Suppressor macrophage (primary cell): Measurements from ENCODE around the gene WASF2.
"Not testable (repeated sequence)": the region's sequence is repeated elsewhere in the genome, so short reads cannot be mapped to it uniquely, and the experiment has no call there.

Experiments used
- DNase-seq, 4 experiments: peaks; one replicate each; pipeline ENCODE4 v3.0.0-alpha.2; 2020 to 2022

Gene WASF2

GRCh38 chr1:27395441-27396195, 94.3 kb downstream of the WASF2 start:
- peak; percentile 77 to 85 (median 82) for DNase-seq

DNA sequence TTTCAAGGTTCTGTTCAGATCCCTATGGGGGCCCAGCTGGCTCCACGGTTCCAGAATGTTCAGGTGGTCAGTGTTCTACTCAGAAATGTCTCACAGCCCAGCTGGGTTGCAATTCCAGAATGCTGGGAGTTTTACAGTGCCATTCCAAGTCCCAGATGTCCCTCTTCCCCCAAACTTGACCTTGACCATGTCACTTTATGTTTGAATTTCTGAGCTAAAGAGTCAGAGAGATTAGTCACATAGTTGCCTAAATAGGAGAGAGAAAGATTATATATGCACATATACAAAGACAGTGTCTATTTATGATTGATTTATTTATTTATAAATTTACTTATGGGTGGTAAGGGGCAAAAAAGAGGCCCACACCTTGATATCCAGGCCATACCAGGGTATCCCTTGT, 95.0 kb downstream of the WASF2 start:
- DNase-seq, result no peak

- no peak for DNase-seq
These were observed 95.7 kb downstream of the WASF2 start for GRCh38 chr1:27394282-27394658.

- DNase-seq, result no peak
These were observed 96.2 kb downstream of the WASF2 start for GRCh38 chr1:27393641-27394281.

- DNase-seq, result no peak
These were observed 97.0 kb downstream of the WASF2 start for GRCh38 chr1:27392778-27393635.

DNA sequence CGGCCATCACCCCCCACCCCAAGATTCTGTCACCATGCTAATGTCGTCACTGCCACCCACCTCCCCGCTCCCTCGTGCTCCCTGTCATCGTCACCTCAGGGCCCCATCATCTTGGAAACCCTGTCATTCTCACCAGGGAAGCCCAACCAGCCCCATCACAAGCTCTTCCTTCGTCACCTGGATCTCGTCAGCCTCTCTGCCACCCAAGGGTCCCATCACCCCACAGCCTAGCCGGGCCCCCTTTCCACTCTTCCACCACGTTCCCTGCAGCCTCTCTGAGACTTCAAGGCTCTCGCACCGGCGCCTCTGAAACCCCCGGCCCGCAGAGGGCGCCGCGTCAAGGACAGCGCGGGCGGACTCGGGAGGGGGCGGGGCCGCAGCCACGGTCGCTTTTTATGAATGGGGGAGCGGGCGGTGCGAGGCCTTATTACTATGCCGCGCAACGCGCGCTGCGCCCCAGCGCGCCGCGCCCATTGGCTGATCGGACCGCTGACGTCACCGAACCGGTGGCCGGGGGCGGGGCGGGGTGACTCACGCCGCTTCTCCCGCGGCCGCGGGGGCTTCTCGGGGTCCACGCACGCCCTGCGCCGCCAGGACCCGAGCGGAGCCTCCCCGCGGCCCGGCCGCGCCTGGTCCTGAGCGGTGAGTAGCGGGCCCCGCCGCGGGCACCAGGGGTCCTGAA, 97.7 kb downstream of the WASF2 start, which contains the start of gene GPR3:
Gene GPR3 (plus strand): TSS at position 527 of the 682 bp plus-strand sequence. CDS start 1,177 bp downstream, outside the sequence.
- DNase-seq, result peak; percentile 92 to 96 (median 92)

DNA sequence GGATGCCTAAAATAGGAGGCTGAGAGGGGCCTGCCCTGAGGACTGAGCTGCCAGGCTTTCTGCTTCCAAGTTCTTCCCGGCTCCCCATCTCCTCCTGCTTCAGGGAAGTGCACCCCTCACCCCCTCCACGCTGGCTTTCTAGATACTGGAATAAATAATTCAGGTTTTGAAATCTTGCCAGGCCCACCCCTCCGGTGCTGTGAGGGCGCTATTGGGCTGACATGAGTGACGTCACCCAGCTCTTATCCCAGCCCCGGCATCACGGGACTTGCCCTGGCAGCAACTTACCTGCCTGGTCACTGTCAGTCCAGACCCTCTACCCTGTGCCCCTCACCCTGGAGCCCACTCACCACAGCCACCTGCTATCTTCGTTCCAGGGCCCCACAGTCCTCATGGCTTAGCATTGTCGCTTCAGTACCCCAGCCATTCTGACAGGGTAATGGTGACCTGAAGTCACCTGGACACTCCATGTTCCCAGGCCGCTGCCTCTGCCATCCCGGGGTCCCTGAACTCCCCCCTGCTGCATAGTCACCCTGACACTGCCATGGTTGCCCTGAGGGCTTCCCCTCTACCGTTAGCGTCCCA, 98.4 kb downstream of the WASF2 start:
- peak in 2 of 4 experiments; percentile 20 to 23 for DNase-seq

DNA sequence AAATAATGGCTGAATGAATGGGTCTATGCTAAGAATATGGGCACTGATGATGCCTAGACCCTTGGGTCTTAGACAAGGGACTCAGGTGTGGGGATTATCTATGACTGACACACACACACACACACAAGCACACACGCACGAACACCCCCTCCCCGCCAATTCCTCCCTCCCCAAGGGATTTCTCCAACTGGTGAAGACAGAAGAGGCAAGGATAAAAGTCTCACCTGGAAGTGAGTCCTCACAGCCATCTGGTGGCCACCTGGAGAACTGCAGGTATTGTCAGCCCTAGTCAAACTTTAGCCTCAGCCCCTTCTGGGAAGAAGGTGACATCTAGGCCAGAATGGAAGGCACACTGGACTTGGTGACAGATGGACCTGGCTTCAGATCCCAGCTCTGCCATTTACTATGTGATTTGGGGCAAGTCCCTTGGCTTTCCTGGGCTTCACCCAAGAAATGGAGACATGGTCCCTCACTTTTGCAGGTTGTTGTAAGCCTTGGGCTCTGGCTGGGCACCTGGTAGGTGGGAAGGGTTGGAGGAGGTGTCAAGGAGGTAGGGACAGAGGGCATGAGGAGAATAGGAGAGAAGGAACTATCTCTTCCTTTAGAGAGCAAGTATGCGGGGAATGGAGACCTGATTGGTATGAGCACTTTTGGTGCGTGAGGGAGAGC, 101.5 kb downstream of the WASF2 start:
- peak; percentile 50 to 74 (median 55) for DNase-seq

- not testable (repeated sequence) for DNase-seq
These were observed 105.2 kb downstream of the WASF2 start for GRCh38 chr1:27384797-27385196.

DNA sequence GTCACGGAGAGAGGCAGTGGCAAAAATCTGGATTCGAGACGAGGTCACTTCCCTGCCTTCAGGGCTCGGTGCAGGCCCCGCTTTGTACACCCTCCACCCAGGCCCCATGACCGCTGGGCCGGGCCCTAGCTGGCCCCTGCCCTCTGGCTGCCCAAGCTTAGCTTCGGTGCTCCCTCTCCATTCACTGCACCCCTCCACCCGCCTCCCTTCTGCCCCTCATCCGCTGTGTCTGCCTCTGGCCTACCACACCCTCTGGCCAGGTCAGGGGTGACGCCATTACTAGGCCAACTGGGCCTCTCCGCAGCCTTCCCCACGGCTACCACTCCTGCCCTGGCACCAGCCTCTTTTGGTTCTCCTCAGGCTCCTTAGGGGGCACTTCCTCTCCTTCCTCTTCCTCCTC, 106.3 kb downstream of the WASF2 start:
- DNase-seq, result no peak

GRCh38 chr1:27383039-27383605, 106.8 kb downstream of the WASF2 start, which contains the start of gene CD164L2:
CD164L2 (minus strand) TSS chr1:27383333; CDS start chr1:27383239, 94 bp downstream.
- DNase-seq, result no peak

GRCh38 chr1:27381969-27382762, 107.8 kb downstream of the WASF2 start:
- DNase-seq, result no peak

DNA sequence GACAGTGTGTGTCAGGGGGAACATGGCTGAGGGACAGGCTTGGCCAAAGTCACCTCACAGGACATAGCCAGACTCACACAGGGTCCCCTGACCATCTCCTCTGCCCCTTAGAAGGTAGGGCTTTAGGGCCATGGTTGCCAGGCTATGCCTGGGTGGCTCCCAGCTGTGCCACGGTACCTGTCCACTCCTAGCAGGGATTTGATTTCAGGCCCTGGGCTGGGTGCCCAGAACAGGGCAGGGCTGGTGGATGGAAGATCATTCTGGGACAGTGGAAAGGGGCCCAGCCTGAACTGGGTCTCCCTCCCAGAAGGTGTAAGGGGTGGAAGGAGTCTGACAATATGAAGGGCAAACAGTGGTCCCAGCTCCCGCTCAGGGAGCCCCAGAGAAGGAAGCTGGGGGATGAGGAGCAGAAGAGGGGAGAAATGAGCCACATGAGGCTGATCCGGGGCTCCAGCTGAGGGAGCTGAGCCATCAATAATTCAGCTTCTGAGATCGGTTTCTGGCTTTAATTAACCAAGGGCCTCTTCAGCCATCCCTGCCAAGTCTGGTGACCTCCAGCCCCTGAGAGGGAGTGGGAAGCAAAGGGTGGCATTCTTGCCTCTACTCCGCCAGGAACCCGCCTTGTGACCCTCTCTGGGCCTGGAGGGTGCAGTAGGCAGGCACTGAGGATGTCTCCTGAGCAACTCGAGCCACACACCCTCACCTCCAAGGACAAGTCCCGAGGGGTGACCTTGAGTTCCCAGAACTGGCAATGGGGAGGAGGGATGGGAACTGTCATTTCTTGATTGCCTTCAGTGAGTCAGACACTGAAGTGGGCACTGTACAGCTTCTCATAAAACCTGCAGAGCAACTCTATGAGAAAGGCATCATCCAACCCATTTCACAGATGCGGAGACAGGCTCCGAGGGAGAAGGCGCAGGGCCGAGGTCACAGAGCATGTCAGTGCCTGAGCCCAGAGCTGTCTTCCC, 108.9 kb downstream of the WASF2 start:
- no peak for DNase-seq

GRCh38 chr1:27380224-27380623, 109.7 kb downstream of the WASF2 start:
- DNase-seq, result peak in 2 of 4 experiments; percentile 41 to 47

DNA sequence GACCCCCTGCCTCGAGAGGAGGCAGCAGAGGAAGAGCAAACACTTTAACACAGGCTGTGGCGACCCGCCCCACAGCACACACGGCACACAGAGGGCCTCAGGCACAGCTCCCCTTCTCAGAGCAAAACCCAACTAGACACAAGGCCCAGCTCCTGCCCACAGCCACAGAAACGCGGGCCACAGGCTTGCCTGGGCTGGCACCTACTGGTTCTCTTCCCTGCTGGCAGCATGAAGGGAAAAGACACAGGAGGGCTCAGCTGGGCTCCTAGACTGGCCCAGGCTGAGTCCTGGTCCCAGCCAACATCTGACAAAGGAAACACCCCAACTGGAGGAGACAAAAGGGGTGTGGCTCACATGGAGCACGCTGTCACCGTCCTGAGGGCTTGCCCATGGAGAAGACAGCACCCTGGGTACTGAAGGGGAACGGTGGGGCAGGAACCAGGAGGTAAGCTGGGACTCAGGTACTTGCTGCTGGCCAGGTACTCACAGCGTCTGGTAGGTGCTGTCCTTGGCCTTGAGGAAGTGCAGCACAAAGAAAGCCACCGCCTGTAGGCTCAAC, 110.3 kb downstream of the WASF2 start:
- DNase-seq, result no peak

GRCh38 chr1:27377760-27378495, 112.0 kb downstream of the WASF2 start:
- no peak for DNase-seq

- DNase-seq, result no peak
These were observed 115.4 kb downstream of the WASF2 start, which contains the start of gene FCN3 for GRCh38 chr1:27374362-27375086. FCN3 (minus strand) TSS chr1:27374824; CDS start chr1:27374818, 6 bp downstream.
